Thoracic aorta (tissue), 2 donors: ENCODE measurements around the gene NPW. TPM values are rescaled to one million over a fixed set of nuclear protein-coding genes. Genes with fewer than 3 reads are reported as not detected.

Source experiments
- ATAC-seq: fragments of 150-250 bp; one replicate; pipeline ENCODE4 v1.8.0; 2017; ENCODE audit warnings: low read depth; ENCODE audit not compliant: insufficient number of reproducible peaks, low FRiP score
- DNase-seq: peaks from one replicate; pipeline ENCODE4 v3.0.0-alpha.2; 2020; ENCODE audit warnings: low spot score
- H3K27ac ChIP-seq, 2 donors: fragments of 200-600 bp; sonication (generic); 1 replicate in 1 of 2; 2 replicates in 1 of 2; pipeline ENCODE4 v1.5.1; 2016; ENCODE audit warnings: mild to moderate bottlenecking in 2 of 2, moderate library complexity in 2 of 2
- H3K27me3 ChIP-seq: fragments of 200-600 bp; sonication (generic); replicated peaks from 2 replicates; pipeline ENCODE4 v1.6.0; 2016; ENCODE audit warnings: mild to moderate bottlenecking; ENCODE audit not compliant: insufficient read depth
- H3K36me3 ChIP-seq: fragments of 200-600 bp; sonication (generic); one replicate; pipeline ENCODE4 v1.5.1; 2016
- H3K4me1 ChIP-seq, 2 donors: fragments of 200-600 bp; sonication (generic); 1 replicate in 1 of 2; 2 replicates in 1 of 2; pipeline versions ENCODE4 v1.5.1 to v1.6.0; 2016; ENCODE audit warnings: low read depth in 2 of 2, mild to moderate bottlenecking in 1 of 2; ENCODE audit not compliant: control insufficient read depth in 1 of 2
- H3K4me3 ChIP-seq: fragments of 200-600 bp; sonication (generic); 2 replicates; pipeline ENCODE4 v1.5.1; 2016; ENCODE audit warnings: mild to moderate bottlenecking
- H3K9me3 ChIP-seq: fragments of 200-600 bp; sonication (generic); 2 replicates; pipeline ENCODE4 v1.5.1; 2016
- CTCF ChIP-seq: fragments of 200-600 bp; sonication (generic); IDR thresholded peaks from one replicate; pipeline ENCODE4 v1.5.1; 2019; ENCODE audit warnings: antibody characterized with exemption
- total RNA-seq, 2 donors: library from RNA; depleted of rRNA; stranded (reverse); fragments of >200 nt; gene quantifications; one replicate each; pipeline versions ENCODE4 v1.1.0 to v1.2.3, GENCODE V29; 2016

NPW gene
- total RNA-seq, 2 donors from 2014 or later: not detected

GRCh38 chr16:1974157-1975070 is 45.2 kb upstream of the NPW start:
- peaks cover 14 to 22% of the 10 kb centered on the region in 2 donors for H3K4me1 ChIP-seq
- peaks cover 46% of the 10 kb centered on the region for H3K36me3 ChIP-seq
- TF ChIP-seq CTCF: no peak
- no peak for ATAC-seq
- no peak overlapping the region for H3K27ac ChIP-seq
- no peak for DNase-seq
- no peaks in the 10 kb centered on the region for H3K27me3 ChIP-seq
- H3K9me3 ChIP-seq: no peaks in the 10 kb centered on the region
- H3K4me3 ChIP-seq: no peak overlapping the region

- DNase-seq: no peak
- Histone ChIP-seq H3K4me1 (peaks cover 14 to 21% of the 10 kb centered on the region in 2 donors), H3K4me3 (no peak overlapping the region), H3K9me3 (no peaks in the 10 kb centered on the region), H3K27me3 (no peaks in the 10 kb centered on the region), H3K36me3 (peaks cover 46% of the 10 kb centered on the region), H3K27ac (no peak overlapping the region)
- TF ChIP-seq CTCF: no peak
- no peak for ATAC-seq
Measured at GRCh38 chr16:1975432-1976215, 44.0 kb upstream of the NPW start.

GRCh38 chr16:1976216-1976520 is 43.4 kb upstream of the NPW start:
- no peak for DNase-seq
- Histone ChIP-seq H3K36me3 (peaks cover 46% of the 10 kb centered on the region), H3K9me3 (no peaks in the 10 kb centered on the region), H3K27me3 (no peaks in the 10 kb centered on the region), H3K4me1 (peaks cover 9 to 16% of the 10 kb centered on the region in 2 donors), H3K27ac (no peak overlapping the region), H3K4me3 (no peak overlapping the region)
- no peak for ATAC-seq
- TF ChIP-seq CTCF: no peak

GRCh38 chr16:1976951-1977874 is 42.4 kb upstream of the NPW start:
- no peak for ATAC-seq
- peaks cover 7 to 13% of the 10 kb centered on the region in 2 donors for H3K4me1 ChIP-seq
- H3K4me3 ChIP-seq: no peak overlapping the region
- TF ChIP-seq CTCF: no peak
- H3K27ac ChIP-seq: no peak overlapping the region
- H3K9me3 ChIP-seq: no peaks in the 10 kb centered on the region
- H3K27me3 ChIP-seq: no peaks in the 10 kb centered on the region
- no peak for DNase-seq
- H3K36me3 ChIP-seq: peaks cover 46% of the 10 kb centered on the region
